Subcutaneous adipose tissue (tissue), 4 donors: Measurements from ENCODE around the gene HOXB2. TPM values are rescaled to one million over a fixed set of nuclear protein-coding genes. Genes with fewer than 3 reads are reported as not detected.

ENCODE experiments used
- CTCF ChIP-seq: fragments of 450-650 bp; IDR thresholded peaks from one replicate; pipeline ENCODE4 v1.5.1; 2016; ENCODE audit warnings: low read depth, mild to moderate bottlenecking, control low read depth, antibody characterized with exemption, moderate library complexity
- total RNA-seq, 4 donors: library from RNA; depleted of rRNA; stranded (reverse); fragments of >200 nt; gene quantifications; one replicate each; pipeline ENCODE4 v1.1.0, GENCODE V29; 2016

Gene HOXB2
- total RNA-seq, 4 donors from 2014 or later = 12.1 to 21.1 (median 13.7) TPM

- TF ChIP-seq CTCF = no peak
These were observed 14.4 kb upstream of the HOXB2 start for GRCh38 chr17:48559122-48559839.

DNA sequence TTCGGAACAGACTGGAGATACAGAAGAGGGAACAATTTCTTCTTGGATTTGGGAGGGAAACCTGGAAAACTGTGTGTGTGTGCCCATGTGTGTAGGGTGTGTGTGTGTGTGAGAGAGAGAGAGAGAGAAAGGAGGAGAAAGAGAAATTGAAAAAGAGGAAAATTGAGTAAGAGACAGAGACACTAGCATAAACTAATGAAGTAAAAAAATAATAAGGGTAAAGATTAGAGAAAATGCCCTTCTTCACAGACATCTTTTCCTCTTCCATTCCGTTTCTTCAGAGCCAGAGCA is 13.9 kb upstream of the HOXB2 start:
- no peak for TF ChIP-seq CTCF

DNA sequence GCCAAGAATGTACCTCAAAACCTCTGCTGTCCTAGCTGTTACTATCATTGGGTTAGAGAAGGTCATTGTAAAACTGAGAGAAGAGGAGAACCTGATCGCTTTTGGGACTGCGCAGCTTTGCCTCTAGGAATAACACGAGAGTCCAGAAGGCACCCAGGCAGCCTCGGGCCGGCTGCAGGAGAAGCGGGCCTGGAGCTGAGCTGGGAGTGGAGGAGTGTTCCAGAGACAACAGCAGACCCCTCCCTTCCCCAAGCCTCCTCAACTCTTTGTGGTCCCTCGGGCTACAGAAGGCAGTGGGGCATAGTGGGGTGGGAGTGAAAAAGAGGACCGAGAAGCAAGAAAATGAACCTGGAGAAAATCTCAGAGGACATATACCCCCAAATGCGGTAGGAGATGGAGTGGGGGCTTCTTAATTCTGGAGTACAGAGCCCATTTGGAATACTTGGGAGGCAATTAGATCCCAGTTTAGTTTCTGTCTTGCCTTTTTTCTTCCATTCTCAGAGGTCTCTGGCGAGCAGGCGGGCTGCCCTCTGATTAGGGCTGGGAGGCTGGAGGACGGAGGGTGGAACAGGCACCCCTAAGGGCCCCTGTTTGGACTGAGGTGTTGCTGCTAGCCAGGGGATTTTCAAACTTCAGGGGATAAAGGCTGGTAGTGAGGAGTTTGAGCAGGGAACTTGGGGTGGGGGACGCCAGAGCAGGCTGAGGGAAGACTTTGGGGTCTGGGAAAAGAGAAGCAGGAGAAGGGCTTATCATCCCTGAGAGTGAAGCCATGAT is 13.3 kb upstream of the HOXB2 start:
- no peak for TF ChIP-seq CTCF

GRCh38 chr17:48556576-48557401 is 11.9 kb upstream of the HOXB2 start:
- TF ChIP-seq CTCF = no peak

GRCh38 chr17:48556229-48556575 is 11.3 kb upstream of the HOXB2 start:
- TF ChIP-seq CTCF = no peak

DNA sequence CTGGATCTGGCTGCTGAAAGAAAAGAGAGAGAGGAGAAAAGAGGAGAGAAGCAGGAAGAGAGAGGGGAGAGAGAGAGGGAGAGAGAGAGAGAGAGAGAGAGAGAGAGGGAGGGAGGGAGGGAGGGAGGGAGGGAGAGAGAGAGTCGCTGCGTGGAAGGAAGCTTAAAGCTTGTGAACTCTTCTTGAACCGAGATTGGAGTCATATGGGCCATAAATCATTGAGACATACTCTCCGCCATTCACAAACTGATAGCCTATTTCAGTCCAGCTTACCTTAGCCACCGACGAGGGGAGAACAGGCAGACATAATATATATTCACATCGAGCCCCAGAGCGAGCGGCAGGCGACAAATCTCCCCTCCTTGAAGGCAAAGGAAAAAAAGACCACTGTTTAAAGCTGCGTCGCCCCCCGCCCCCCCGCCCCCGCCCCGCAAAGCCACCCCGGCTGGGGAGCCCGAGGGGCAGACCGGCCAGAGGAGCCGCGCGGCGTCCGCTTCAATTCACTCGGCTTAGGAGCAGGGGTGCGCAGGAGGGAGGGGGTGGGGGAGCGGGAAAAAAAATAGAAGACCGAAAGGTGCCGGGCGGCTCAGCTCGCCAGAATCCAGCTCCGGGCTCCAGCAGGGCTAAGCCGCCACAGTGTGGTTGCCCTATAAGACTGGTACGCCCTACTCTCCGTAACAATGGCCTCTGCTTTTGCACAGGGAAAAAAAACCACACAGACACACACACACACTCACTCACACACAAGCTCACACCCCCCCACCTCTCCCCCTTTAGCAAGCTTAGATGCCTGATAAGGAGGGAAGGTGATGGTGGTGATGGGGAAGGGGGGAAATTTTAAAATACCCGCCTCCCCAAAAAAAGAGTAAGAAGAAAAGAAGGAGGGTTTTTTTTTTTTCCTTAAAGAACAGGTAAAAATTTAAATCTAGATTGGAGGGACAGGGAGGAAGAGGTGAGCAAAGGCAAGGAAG is 10.6 kb upstream of the HOXB2 start:
- no peak for TF ChIP-seq CTCF
